ENCODE measurements around the gene ZNF286A. TPM values are rescaled to one million over a fixed set of nuclear protein-coding genes. Genes with fewer than 3 reads are reported as not detected.
"Not testable (repeated sequence)": the region's sequence is repeated elsewhere in the genome, so short reads cannot be mapped to it uniquely, and the experiment has no call there.

Gene ZNF286A
- total and polyA plus RNA-seq, 2 of the 13 experiments (the other 11 are each of a cell fraction or from before 2014, with no cell fraction given): 12.7 to 38.8 TPM

DNA sequence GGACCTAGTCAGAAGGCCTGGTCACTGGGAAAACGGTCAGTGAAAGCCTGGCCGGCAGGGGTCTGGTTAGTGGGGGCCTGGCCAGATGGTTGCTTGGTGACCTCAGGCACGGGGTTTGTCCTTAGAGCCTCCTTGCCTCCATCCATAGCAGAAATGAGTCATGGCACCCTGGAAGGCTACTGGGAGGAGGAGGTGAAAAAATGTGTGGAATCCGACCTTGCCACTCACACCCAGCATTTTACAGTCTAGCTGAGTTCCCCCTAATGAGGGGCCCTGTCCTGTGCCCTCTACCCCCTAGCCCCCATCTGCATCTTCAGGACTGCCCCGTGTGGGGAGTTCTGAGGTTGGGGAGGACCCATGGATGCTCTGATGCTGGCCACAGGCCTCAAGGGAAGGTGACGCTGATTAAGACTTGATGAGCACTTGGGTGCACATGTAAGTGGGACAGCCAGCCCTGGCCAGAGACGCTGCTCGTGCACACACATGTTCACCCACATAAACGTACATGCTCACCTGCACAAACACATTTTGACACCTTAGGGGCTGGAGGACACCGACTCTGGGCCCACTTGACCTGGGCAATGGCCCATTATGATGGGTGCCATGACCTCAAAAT lies 33.7 kb downstream of the ZNF286A start:
- intact Hi-C loops (cut with micrococcal nuclease; ENCODE audit: unreplicated experiment); H3K4me1 ChIP-seq (ENCODE audit: insufficient read depth, low read length); H2AFZ ChIP-seq (ENCODE audit: low read length); CTCF ChIA-PET (ENCODE audit: low intra/inter-chr PET ratio, low total read pairs); H3K4me2 ChIP-seq (ENCODE audit: low read depth, low read length); H3K9ac ChIP-seq (ENCODE audit: insufficient read depth, low read depth, low read length); in situ Hi-C loops (cut with HindIII; ENCODE audit: extremely low pct_ligation_motif_present, low pct_unique_long_range_greater_than_20kb); FAIRE-seq; H3K27me3 ChIP-seq (ENCODE audit: control insufficient read depth in 1 of 2, insufficient read depth in 2 of 2, low read length in 2 of 2); H3K79me2 ChIP-seq (ENCODE audit: insufficient read depth, low read length); H3K27ac ChIP-seq (ENCODE audit: extremely low read length, insufficient read depth, low read length); H3K9me3 ChIP-seq (ENCODE audit: low read length); DNase-seq (ENCODE audit: low spot score); BruUV-seq (replicated peaks); ATAC-seq; H3K4me3 ChIP-seq (replicated peaks in 1 of 3; ENCODE audit: insufficient read depth in 1 of 3, low read depth in 2 of 3, low read length in 3 of 3); POLR2A ChIA-PET; H4K20me1 ChIP-seq (ENCODE audit: insufficient read depth, low read length); H3K36me3 ChIP-seq (replicated peaks in 1 of 2; ENCODE audit: control insufficient read depth in 1 of 2, insufficient read depth in 2 of 2, low read length in 2 of 2): not testable (repeated sequence)
- 25% methylated on average over 4 of the region's 10 CpGs for WGBS (ENCODE audit: low lambda C conversion rate)

DNA sequence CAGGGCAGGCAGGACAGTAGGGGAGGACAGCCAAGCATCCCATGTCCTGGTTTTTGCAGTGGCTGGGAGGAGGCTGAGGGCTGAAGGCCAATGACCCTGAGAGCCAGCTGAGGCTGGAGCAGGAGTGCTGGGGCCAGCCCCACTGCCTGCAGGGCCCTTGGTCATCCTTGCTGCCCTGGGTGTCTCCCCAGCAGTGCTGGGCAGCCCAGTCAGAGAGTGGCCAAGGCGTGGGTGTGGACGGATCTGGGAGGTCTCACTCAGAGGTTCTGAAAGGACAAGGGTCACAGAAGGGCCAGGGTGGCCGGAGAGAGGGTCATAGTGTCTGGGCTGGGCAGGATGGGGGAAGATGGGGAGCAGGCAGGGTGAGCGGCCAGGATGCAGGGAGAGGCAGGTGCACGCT lies 37.0 kb downstream of the ZNF286A start:
- DNase-seq (ENCODE audit: low spot score); H3K4me1 ChIP-seq (ENCODE audit: insufficient read depth, low read length); H3K79me2 ChIP-seq (ENCODE audit: insufficient read depth, low read length); H3K27ac ChIP-seq (ENCODE audit: extremely low read length, insufficient read depth, low read length); H3K9ac ChIP-seq (ENCODE audit: insufficient read depth, low read depth, low read length); H3K4me3 ChIP-seq (replicated peaks in 1 of 3; ENCODE audit: insufficient read depth in 1 of 3, low read depth in 2 of 3, low read length in 3 of 3); intact Hi-C loops (cut with micrococcal nuclease; ENCODE audit: unreplicated experiment); H3K27me3 ChIP-seq (ENCODE audit: control insufficient read depth in 1 of 2, insufficient read depth in 2 of 2, low read length in 2 of 2); FAIRE-seq; H3K36me3 ChIP-seq (replicated peaks in 1 of 2; ENCODE audit: control insufficient read depth in 1 of 2, insufficient read depth in 2 of 2, low read length in 2 of 2); H2AFZ ChIP-seq (ENCODE audit: low read length); POLR2A ChIA-PET; H4K20me1 ChIP-seq (ENCODE audit: insufficient read depth, low read length); BruUV-seq (replicated peaks); ATAC-seq; H3K4me2 ChIP-seq (ENCODE audit: low read depth, low read length); in situ Hi-C loops (cut with HindIII; ENCODE audit: extremely low pct_ligation_motif_present, low pct_unique_long_range_greater_than_20kb); H3K9me3 ChIP-seq (ENCODE audit: low read length); CTCF ChIA-PET (ENCODE audit: low intra/inter-chr PET ratio, low total read pairs): not testable (repeated sequence)
- WGBS (ENCODE audit: low lambda C conversion rate): 24% methylated on average over 5 of the region's 5 CpGs

DNA sequence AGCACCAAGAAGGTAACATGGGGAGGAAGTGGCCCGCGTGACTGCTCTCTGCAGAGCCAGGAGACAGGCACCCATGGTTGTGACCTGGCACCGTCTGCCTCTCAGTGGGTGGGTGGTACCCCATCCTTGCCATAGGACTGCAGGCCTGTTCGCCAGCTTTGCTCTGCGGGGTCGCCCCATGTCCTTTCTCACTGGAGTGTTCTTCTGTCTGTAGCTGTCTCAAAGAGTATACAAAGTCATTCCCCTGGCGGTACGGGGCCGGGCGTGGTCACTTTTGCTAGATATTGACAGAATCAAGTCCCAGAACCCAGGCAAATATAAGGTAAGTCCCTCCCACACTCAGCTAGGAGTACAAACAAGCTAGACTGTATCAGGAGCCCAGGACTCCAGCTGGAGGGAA lies 38.5 kb downstream of the ZNF286A start:
- ChIA-PET POLR2A (no interaction called here), CTCF (ENCODE audit: low intra/inter-chr PET ratio, low total read pairs) (no interaction called here)
- ATAC-seq (no peak), DNase-seq (ENCODE audit: low spot score) (no peak), FAIRE-seq (no peak)
- no peaks in the 10 kb centered on the region for H3K36me3 ChIP-seq (replicated peaks in 1 of 2; ENCODE audit: control insufficient read depth in 1 of 2, insufficient read depth in 2 of 2, low read length in 2 of 2)
- no peaks in the 10 kb centered on the region for H3K79me2 ChIP-seq (ENCODE audit: insufficient read depth, low read length)
- peaks cover 0 to 9% of the 10 kb centered on the region in 2 experiments; a peak in 4 of 5 replicates for H3K27me3 ChIP-seq (ENCODE audit: control insufficient read depth in 1 of 2, insufficient read depth in 2 of 2, low read length in 2 of 2)
- no peak overlapping the region for H2AFZ ChIP-seq (ENCODE audit: low read length)
- H3K4me2 ChIP-seq (ENCODE audit: low read depth, low read length): no peak overlapping the region
- in situ Hi-C loops (cut with HindIII; ENCODE audit: extremely low pct_ligation_motif_present, low pct_unique_long_range_greater_than_20kb) (no loop called here), intact Hi-C loops (cut with micrococcal nuclease; ENCODE audit: unreplicated experiment) (no loop called here)
- no peaks in the 10 kb centered on the region for H4K20me1 ChIP-seq (ENCODE audit: insufficient read depth, low read length)
- H3K4me3 ChIP-seq (replicated peaks in 1 of 3; ENCODE audit: insufficient read depth in 1 of 3, low read depth in 2 of 3, low read length in 3 of 3): no peak overlapping the region
- WGBS (ENCODE audit: low lambda C conversion rate): 39% methylated on average over 10 of the region's 10 CpGs
- no TSS peak for BruUV-seq (replicated peaks)
- H3K9ac ChIP-seq (ENCODE audit: insufficient read depth, low read depth, low read length): no peak overlapping the region
- H3K9me3 ChIP-seq (ENCODE audit: low read length): no peaks in the 10 kb centered on the region
- no peak overlapping the region for H3K27ac ChIP-seq (ENCODE audit: extremely low read length, insufficient read depth, low read length)
- no peaks in the 10 kb centered on the region for H3K4me1 ChIP-seq (ENCODE audit: insufficient read depth, low read length)
- TF ChIP-seq, protein P1, sequence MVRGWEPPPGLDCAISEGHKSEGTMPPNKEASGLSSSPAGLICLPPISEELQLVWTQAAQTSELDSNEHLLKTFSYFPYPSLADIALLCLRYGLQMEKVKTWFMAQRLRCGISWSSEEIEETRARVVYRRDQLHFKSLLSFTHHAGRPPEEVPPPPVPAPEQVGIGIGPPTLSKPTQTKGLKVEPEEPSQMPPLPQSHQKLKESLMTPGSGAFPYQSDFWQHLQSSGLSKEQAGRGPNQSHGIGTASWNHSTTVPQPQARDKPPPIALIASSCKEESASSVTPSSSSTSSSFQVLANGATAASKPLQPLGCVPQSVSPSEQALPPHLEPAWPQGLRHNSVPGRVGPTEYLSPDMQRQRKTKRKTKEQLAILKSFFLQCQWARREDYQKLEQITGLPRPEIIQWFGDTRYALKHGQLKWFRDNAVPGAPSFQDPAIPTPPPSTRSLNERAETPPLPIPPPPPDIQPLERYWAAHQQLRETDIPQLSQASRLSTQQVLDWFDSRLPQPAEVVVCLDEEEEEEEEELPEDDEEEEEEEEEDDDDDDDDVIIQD (CRISPR knock-in tag; IDR thresholded peaks at IDR 0.05; ENCODE audit: low read depth): no peak
- no peak for TF ChIP-seq MEF2D (CRISPR knock-in tag; IDR thresholded peaks at IDR 0.05)
- TF ChIP-seq ZNF567 (CRISPR knock-in tag; IDR thresholded peaks at IDR 0.05; ENCODE audit: borderline replicate concordance): no peak
- no peak for TF ChIP-seq SIN3B (IDR thresholded peaks at IDR 0.05; ENCODE audit: low read length)
- TF ChIP-seq, protein P2, sequence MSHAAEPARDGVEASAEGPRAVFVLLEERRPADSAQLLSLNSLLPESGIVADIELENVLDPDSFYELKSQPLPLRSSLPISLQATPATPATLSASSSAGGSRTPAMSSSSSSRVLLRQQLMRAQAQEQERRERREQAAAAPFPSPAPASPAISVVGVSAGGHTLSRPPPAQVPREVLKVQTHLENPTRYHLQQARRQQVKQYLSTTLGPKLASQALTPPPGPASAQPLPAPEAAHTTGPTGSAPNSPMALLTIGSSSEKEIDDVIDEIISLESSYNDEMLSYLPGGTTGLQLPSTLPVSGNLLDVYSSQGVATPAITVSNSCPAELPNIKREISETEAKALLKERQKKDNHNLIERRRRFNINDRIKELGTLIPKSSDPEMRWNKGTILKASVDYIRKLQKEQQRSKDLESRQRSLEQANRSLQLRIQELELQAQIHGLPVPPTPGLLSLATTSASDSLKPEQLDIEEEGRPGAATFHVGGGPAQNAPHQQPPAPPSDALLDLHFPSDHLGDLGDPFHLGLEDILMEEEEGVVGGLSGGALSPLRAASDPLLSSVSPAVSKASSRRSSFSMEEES (CRISPR knock-in tag; IDR thresholded peaks at IDR 0.05): no peak
- no peak for TF ChIP-seq ZNF572 (CRISPR knock-in tag; IDR thresholded peaks at IDR 0.05)
- no peak for TF ChIP-seq ZBTB1 (CRISPR knock-in tag; IDR thresholded peaks at IDR 0.05; ENCODE audit: borderline replicate concordance)
- no peak for TF ChIP-seq TCF7 (IDR thresholded peaks at IDR 0.05; ENCODE audit: low read depth)
- TF ChIP-seq ZNF883 (CRISPR knock-in tag; IDR thresholded peaks at IDR 0.05; ENCODE audit: not compliant biosample characterization): no peak

Data from HepG2 (cell line).